NOMO-1 treated with DMSO at 0.1 percent for 48 hours (cell line): ENCODE results near the gene KIAA0319L.

Experiments
- DNase-seq: peaks from one replicate; lab custom pipeline; 2025; ENCODE audit not compliant: unreplicated experiment; lab: John Stamatoyannopoulos, UW

The KIAA0319L gene

GRCh38 chr1:35394386-35394785 lies 162.8 kb downstream of the KIAA0319L start:
- DNase-seq, result no peak

GRCh38 chr1:35390600-35391494 lies 166.4 kb downstream of the KIAA0319L start:
- peak; percentile 72 for DNase-seq

- DNase-seq, result peak; percentile 55
Measured at GRCh38 chr1:35386959-35387358, 170.2 kb downstream of the KIAA0319L start.

GRCh38 chr1:35386290-35386689 lies 170.9 kb downstream of the KIAA0319L start:
- DNase-seq, result no peak
